Tibial nerve (tissue), 4 donors: ENCODE results near the gene SLAIN1.

Experiments
- CTCF ChIP-seq, 5 experiments: fragments of 200-600 bp in 3 of 5; fragments of 450-650 bp in 2 of 5; sonication (generic) in 3 of 5; IDR thresholded peaks; one replicate each; pipeline ENCODE4 v1.5.1; 2016 to 2019; ENCODE audit warnings: antibody characterized with exemption in 5 of 5, mild to moderate bottlenecking in 3 of 5, moderate library complexity in 2 of 5
- EP300 ChIP-seq, 2 donors: sonication (generic); formaldehyde crosslinking; IDR thresholded peaks; one replicate each; pipeline ENCODE4 v1.6.1; 2017; ENCODE audit warnings: antibody characterized with exemption in 2 of 2, mild to moderate bottlenecking in 1 of 2

DNA sequence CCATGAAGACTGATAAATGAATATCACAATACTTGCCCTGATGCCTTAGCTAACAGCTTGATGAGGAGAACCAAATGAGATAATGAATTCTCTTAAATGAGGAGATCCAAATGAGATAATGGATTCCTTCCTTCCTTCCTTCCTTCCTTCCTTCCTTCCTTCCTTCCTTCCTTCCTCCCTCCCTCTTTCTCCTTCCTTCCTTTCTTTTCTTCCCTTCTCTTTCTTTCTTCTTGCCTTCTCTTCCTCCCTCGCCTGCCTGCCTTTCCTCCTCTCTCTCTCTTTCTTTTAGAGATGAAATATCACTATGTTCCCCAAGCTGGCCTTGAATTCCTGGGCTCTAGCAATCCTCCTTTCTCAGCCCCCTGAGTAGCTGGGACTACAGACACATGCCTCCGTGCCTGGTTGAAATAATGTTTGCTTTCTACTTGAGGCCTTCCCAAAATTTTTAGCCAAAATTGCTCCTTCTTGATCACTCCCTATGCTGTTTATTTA, 4.0 kb upstream of the SLAIN1 start:
- TF ChIP-seq CTCF (IDR thresholded peaks at IDR 0.05) = no peak
- TF ChIP-seq EP300 (IDR thresholded peaks at IDR 0.05) = no peak
